GM12873 (cell line): ENCODE measurements around the gene FOSL1.

Experiments used
- CTCF ChIP-seq: IDR thresholded peaks from 2 replicates; pipeline ENCODE4 v1.5.1; 2012; ENCODE audit warnings: low read depth, mild to moderate bottlenecking, moderate library complexity, low read length, control low read depth; ENCODE audit not compliant: insufficient read depth; ENCODE audit errors: missing control alignments

Gene FOSL1

GRCh38 chr11:65883058-65883761 lies 17.0 kb downstream of the FOSL1 start:
- TF ChIP-seq CTCF: no peak

GRCh38 chr11:65882120-65883057 lies 17.8 kb downstream of the FOSL1 start:
- TF ChIP-seq CTCF: no peak

GRCh38 chr11:65880844-65881421 lies 19.3 kb downstream of the FOSL1 start:
- TF ChIP-seq CTCF: no peak

- TF ChIP-seq CTCF: no peak
Measured at GRCh38 chr11:65880027-65880426, 20.2 kb downstream of the FOSL1 start.

GRCh38 chr11:65879617-65880016 lies 20.6 kb downstream of the FOSL1 start, which contains the start of gene CTSW:
CTSW (plus strand) TSS chr11:65879837; CDS start chr11:65879855, 18 bp downstream.
- TF ChIP-seq CTCF: no peak

- no peak for TF ChIP-seq CTCF
Measured at GRCh38 chr11:65873318-65874156, 26.7 kb downstream of the FOSL1 start.
